ENCODE measurements around the gene PRR12. TPM values are rescaled to one million over a fixed set of nuclear protein-coding genes. Genes with fewer than 3 reads are reported as not detected.

Gene PRR12
- total RNA-seq, 1 experiment from 2014 or later, result 40.4 TPM

GRCh38 chr19:49558591-49558990, 32.4 kb upstream of the PRR12 start:
- H3K9me3 ChIP-seq (ENCODE audit: insufficient read depth, low read depth), result no peaks in the 10 kb centered on the region
- H3K27ac ChIP-seq, result no peak overlapping the region
- H3K36me3 ChIP-seq (ENCODE audit: low read depth), result no peaks in the 10 kb centered on the region
- no peak for DNase-seq
- CTCF ChIA-PET, result interaction anchor here (0.5 to 0.7 kb wide), 2 partner anchors 32 to 160 kb away, joined by 3 to 7 read pairs; no protein-coding TSS in a partner anchor
- no peaks in the 10 kb centered on the region for H3K27me3 ChIP-seq (ENCODE audit: insufficient read depth, low read depth)
- no peak overlapping the region for H3K4me2 ChIP-seq
- H2AFZ ChIP-seq, result no peak overlapping the region
- peaks cover 16% of the 10 kb centered on the region for H3F3A ChIP-seq (ENCODE audit: insufficient read depth, low read depth)
- H3K79me2 ChIP-seq (ENCODE audit: low read depth), result no peaks in the 10 kb centered on the region; the same call in 1 of the 2 replicates
- TF ChIP-seq EZH2 (IDR thresholded peaks at IDR 0.05; ENCODE audit: low read depth) (no peak), CTCF (conservative IDR thresholded peaks at IDR 0.05) (no peak)
- H3K9me2 ChIP-seq (ENCODE audit: insufficient read depth), result no peaks in the 10 kb centered on the region
- intact Hi-C loops (cut with micrococcal nuclease; ENCODE audit: unreplicated experiment), result no loop called here
- H3K4me3 ChIP-seq, result no peak overlapping the region
- no TSS peak for BruUV-seq (replicated peaks)
- H3K4me1 ChIP-seq (replicated peaks; ENCODE audit: insufficient read depth), result no peaks in the 10 kb centered on the region
- POLR2A ChIA-PET (ENCODE audit: unreplicated experiment), result no interaction called here
- H4K20me1 ChIP-seq (ENCODE audit: insufficient read depth), result peaks cover 7% of the 10 kb centered on the region

- intact Hi-C loops (cut with micrococcal nuclease; ENCODE audit: unreplicated experiment), result no loop called here
- Histone ChIP-seq H3F3A (ENCODE audit: insufficient read depth, low read depth) (peaks cover 9% of the 10 kb centered on the region; the same call in 1 of the 2 replicates), H3K27ac (no peak overlapping the region), H4K20me1 (ENCODE audit: insufficient read depth) (peaks cover 7% of the 10 kb centered on the region), H3K9me2 (ENCODE audit: insufficient read depth) (no peaks in the 10 kb centered on the region), H3K9me3 (ENCODE audit: insufficient read depth, low read depth) (no peaks in the 10 kb centered on the region), H3K79me2 (ENCODE audit: low read depth) (peaks cover under 1% of the 10 kb centered on the region), H3K4me2 (no peak overlapping the region), H2AFZ (no peak overlapping the region), H3K4me1 (replicated peaks; ENCODE audit: insufficient read depth) (no peaks in the 10 kb centered on the region), H3K4me3 (no peak overlapping the region), H3K36me3 (ENCODE audit: low read depth) (no peaks in the 10 kb centered on the region), H3K27me3 (ENCODE audit: insufficient read depth, low read depth) (no peaks in the 10 kb centered on the region)
- no peak for DNase-seq
- CTCF ChIA-PET, result no interaction called here
- POLR2A ChIA-PET (ENCODE audit: unreplicated experiment), result interaction anchor here (0.5 kb wide), 1 partner anchor 13 kb away, joined by 3 read pairs; no protein-coding TSS in a partner anchor
- BruUV-seq (replicated peaks), result no TSS peak
- TF ChIP-seq CTCF (conservative IDR thresholded peaks at IDR 0.05), result no peak
- no peak for TF ChIP-seq EZH2 (IDR thresholded peaks at IDR 0.05; ENCODE audit: low read depth)
Measured at GRCh38 chr19:49559443-49559842, 31.5 kb upstream of the PRR12 start.

GRCh38 chr19:49559928-49560327, 31.1 kb upstream of the PRR12 start:
- no TSS peak for BruUV-seq (replicated peaks)
- Histone ChIP-seq H3K79me2 (ENCODE audit: low read depth) (peaks cover 5% of the 10 kb centered on the region), H3K4me2 (no peak overlapping the region), H4K20me1 (ENCODE audit: insufficient read depth) (peaks cover 7% of the 10 kb centered on the region), H3F3A (ENCODE audit: insufficient read depth, low read depth) (0 out of 2 replicates have a peak, but pooled peaks cover 6% of the 10 kb centered on the region), H3K9me3 (ENCODE audit: insufficient read depth, low read depth) (no peaks in the 10 kb centered on the region), H2AFZ (no peak overlapping the region), H3K27me3 (ENCODE audit: insufficient read depth, low read depth) (no peaks in the 10 kb centered on the region), H3K9me2 (ENCODE audit: insufficient read depth) (no peaks in the 10 kb centered on the region), H3K36me3 (ENCODE audit: low read depth) (no peaks in the 10 kb centered on the region), H3K27ac (no peak overlapping the region), H3K4me1 (replicated peaks; ENCODE audit: insufficient read depth) (no peaks in the 10 kb centered on the region), H3K4me3 (no peak overlapping the region)
- ChIA-PET POLR2A (ENCODE audit: unreplicated experiment) (interaction anchor here (0.5 kb wide), 1 partner anchor 14 kb away, joined by 3 read pairs; no protein-coding TSS in a partner anchor), CTCF (no interaction called here)
- TF ChIP-seq CTCF (conservative IDR thresholded peaks at IDR 0.05) (no peak), EZH2 (IDR thresholded peaks at IDR 0.05; ENCODE audit: low read depth) (no peak)
- intact Hi-C loops (cut with micrococcal nuclease; ENCODE audit: unreplicated experiment), result no loop called here
- peak in 1 of 2 experiments; percentile 15 for DNase-seq

Data from PC-9 (cell line).